ENCODE measurements around the gene CDH4.

Gene CDH4

DNA sequence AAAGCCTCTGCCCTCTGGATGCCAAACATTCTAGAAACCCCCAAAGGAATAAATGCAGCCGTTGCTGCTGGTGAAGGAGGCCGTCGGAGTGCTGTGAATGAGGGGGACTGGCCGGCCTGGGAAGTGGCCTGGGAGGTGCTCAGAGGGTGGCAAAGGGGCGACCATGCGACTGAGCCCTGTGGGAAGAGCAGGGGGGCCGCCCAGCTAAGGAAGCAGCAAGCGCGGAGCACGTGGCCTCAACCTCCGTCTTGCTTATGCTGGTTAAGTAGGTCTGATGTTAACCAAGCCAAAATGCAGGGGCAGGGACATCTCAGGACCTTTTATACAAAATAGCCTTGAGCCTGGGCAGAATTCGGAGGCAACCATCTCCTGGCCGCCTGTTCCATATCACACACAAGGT is 432.1 kb downstream of the CDH4 start:
- no peak for DNase-seq

DNA sequence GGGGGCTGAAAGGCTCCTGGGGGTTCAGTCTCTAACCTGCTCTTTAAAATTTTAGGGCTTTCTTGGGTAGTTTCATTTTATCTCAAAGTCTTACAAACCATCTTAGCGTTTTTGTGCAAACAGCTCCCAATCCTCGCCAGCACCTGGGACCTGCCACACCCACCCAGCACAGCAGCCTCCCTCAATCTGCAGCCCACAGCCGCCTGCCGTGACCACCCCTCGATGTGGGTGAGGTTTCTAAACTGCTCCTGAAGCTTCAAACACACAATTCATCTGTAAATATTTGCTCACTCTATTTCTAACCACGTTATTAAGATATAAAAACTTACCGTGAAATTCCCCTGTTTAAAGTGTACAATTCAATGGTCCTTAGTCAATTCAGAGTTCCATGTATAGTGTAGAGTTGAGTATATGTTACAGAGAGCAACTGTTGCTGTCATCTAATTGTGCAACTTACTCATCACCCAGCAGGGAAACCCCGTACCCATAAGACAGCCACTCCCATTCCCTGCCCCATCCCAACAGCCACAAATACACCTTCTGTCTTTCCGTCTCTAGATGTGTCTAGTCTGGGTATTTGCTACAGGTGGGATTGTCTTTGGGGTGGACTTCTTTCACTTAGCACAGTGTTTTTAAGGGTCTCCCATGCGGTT is 432.6 kb downstream of the CDH4 start:
- no peak for DNase-seq

DNA sequence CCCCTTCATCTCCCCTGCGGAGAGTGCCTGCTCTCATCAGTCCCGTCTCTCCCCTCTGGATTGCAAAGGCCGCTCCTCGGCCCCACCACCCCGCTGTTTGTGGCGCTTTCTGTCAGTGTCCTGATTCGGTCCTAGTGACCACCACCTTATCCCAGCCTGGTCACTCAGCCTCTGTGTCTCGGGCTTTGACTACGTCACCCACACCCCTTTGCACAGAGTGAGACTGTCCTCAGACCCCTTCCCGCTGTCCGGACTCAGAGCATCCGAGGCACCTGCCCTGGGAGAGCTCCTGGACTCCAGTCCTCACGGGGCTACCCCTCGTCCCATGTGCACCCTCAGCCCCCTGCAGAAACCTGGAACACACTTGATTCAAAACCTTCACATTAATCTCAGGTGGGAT is 433.4 kb downstream of the CDH4 start:
- no peak for DNase-seq

DNA sequence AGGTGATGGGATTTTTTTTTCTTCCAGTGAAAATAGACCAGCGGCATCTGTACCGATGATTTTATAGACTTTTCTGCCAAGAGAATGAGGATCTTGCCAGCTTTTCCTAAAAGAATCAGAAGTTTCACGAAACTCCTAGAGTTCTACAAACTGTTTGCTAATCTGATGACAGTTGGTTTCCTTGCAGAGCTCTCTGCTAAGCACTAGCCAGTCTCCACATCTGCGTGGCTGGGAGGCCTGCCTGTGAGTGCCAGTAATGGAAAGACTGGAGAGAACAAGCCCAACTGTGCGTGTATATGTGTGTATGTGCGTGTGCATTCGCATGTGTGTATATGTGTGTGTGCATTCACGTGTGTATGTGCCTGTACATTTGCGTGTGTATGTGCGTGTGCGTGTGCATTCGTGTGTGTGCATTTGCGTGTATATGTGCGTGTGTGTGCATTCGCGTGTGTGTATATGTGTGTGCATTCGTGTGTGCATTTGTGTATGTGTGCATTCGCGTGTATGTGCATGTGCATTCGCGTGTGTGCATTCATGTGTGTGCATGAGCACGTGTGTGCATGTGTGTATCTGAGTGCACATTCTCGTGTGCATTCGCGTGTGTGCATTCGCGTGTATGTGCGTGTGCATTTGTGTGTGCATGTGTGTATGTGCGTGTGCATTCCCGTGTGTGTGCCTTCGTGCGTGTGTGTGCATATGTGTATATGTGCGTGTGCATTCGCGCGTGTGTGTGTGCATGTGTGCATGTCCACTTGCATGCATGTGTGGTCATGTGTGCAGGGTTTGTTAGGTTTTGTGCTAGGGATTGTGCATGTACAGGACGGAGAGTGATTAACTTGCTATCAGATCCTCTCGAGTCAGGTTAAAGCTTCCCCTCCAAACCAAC is 434.2 kb downstream of the CDH4 start:
- no peak for DNase-seq

DNA sequence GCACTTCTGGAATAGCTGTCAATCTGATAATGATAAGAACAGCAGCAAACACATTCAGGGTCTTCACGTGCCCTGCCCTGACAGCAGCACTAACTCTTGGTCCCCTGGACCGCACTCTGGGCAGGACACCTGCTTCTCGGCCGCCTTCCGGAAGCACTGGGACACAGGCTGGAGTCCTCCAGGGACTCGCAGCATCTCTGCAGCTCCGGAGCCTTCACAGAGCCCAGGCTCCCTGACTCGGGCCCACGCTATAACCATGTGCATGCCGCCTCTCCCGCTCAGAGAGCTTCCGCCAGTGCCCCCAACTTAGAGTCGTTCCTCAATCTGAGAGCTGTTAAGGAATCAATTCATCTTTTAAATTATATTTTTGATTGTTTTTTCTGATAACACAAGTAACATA is 436.4 kb downstream of the CDH4 start:
- no peak for DNase-seq

DNA sequence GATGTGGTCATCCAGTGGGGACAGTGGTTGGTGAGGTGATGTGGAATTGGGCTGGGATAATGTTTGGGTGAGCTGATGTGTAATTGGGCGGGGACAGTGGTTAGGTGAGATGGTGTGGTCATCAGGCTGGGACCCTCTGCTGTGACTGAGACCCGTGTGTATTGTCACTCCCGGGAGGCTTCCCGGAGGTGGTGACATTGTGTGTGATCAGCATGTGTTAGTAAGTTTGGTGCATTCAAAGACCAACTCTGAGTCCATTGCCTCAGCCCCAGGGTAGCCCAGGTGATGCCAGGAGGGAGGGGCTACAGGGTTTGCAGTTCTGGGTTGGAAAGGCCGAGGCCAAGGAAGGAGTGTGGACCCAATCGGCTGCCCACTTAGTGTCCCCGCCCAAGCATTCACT is 438.1 kb downstream of the CDH4 start:
- no peak for DNase-seq

DNA sequence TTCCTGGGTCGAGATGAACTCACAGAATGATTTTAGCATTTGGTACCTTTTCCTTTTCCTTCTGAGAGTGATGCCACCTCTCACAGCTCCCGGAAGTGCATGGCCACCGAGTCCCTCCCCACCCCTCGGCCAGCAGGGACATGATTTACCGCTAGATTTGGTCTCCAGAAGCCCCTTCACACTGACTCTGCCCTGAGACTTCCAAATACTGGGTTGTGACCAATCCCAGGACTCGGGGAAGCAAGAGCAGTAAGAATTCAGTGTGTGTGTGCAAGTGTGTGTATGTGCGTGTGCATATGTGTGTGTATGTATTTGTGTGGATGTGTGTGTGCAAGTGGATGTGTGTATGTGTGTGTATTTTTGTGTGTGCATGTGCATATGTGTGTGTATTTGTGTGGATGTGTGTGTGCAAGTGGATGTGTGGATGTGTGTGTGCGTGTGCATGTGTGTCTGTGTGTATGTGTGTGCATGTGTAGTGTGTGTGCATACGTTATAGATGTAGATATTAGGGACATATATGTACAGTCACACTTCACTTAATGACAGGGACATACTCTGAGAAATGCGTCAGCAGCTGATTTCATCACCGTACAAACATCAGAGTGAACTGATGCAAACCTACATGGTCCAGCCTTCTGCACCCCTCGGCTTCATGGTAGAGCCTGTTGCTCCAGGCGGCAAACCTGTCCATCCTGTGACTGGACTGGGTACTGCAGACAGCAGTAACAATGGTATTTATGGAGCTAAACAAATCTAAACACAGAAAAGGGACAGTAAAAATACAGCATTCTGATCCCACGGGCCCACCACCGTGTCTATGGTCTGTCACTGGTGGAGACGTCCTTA is 439.2 kb downstream of the CDH4 start:
- DNase-seq: no peak

DNA sequence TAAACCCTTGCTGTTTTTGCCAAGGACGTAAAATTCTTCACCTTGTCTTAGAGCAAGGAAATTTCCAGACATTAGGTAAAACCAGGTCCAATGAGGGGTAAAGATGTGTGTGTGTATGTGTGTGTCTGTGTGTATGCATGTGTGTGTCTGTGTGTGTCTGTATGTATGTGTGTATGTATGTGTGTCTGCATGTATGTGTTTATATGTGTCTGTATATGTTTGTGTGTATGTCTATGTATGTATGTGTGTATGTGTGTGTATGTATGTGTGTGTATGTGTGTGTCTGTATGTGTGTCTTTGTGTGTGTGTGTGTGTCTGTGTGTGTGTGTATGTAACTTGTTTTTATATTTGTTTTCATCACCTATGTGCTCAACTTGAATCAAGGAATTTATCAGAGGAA is 439.9 kb downstream of the CDH4 start:
- no peak for DNase-seq

DNA sequence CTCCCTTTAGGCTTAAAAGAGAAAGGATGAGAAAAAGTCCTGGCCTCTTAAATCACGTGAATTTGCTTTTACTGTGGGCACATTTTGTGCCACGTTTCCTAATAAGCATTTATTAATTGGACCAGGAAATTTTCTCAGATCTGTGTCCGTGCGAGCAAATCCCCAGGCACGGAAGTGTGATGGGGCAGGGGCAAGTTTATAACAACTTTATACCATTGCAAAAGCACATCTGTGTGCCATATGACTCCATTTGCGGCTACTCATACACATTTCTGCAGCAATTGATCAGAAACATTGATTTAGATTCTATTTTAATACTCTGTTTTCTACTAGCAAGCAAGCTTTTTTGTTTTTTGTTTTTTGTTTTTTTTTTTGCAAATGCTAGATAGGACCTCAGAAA is 440.4 kb downstream of the CDH4 start:
- no peak for DNase-seq

DNA sequence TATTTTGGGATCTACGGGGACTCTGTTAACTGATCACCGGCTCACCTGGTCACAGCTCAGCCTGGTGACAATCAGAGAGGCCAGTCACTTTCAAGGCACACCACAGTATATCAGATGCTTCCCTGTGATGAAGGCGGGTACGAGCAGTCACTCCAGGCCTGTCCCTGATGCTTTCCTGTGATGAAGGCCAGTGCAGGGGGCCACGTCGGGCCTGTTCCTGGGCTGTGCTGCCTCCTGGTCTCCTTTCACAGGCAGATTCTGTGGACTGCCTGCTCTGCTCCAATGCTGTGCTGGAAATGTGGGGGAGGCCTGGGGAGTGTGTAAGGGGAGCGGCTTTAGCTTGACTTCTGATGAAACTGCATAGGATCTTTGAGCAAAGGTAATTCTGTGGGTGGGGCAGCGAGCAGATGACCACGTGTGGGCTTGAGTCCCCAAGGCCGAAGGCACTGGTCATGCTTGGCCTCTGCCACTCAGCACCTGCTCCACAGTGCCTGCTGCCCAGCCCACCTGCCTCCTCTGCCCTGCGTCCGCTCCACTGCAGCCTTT is 441.1 kb downstream of the CDH4 start:
- DNase-seq: no peak

DNA sequence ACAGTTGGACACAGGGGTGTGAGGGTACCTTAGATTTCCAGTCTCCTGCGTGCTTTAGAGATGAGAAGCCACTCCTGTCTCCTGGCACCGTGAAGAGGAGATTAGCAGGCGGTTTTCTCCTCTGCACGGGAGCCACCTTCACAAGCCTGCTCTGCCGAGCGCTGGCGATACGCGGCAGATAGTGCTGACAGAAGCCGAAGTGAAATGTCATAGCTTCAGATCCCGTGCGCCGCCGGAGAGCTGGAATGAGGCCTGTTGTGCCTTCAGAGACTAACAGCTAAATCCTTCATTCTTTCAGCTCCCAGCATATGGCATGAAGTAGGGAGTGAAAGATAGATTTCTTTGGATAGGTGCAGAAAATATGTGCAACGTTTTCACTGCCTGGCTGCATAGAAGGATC is 442.6 kb downstream of the CDH4 start:
- DNase-seq: no peak

DNA sequence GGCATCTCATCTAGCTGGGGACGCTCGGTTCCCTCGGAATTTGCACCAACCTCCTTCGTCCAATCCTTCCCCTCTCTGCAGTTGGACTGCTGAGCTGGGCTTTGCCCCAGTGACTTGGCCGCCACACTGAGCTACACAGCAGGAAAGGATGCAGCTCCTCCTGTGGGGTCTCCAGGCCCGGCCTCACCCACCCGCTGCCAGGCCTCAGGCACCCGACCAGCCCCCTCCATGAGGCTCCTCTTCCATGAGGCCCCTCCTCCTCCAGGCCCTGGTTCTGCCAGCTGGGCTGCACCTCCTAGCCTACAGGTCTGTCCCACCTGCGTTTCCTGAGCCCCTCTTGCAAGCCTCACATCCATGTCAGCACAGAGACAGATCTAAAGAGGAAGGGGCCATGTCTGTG is 443.7 kb downstream of the CDH4 start:
- DNase-seq: no peak

DNA sequence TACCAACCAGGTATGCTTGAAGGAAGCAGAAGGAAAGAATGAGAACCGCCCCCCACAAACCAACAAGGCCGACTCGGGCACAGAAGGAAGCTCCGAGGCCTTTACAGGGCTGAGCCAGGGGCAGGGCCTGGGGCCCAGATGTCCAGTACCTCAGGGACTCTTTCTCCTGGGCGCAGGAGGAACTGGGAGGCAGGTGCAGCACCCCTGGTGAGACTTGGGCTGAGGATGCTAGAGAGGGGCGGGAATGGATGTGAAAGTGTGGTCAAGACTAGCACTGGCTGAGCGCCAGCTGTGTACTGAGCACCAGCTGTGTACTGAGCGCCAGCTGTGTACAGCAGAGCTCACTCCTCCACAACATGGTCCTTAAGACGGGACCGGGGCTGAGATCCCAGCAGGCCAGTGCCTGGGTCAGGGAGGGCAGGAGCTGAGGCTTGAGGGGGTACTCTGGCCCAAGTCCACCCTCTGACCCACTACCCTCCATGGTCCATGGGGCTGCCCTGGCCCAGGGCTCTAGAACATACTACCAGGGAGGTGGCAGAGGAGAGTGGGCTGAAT is 444.2 kb downstream of the CDH4 start:
- DNase-seq: no peak

DNA sequence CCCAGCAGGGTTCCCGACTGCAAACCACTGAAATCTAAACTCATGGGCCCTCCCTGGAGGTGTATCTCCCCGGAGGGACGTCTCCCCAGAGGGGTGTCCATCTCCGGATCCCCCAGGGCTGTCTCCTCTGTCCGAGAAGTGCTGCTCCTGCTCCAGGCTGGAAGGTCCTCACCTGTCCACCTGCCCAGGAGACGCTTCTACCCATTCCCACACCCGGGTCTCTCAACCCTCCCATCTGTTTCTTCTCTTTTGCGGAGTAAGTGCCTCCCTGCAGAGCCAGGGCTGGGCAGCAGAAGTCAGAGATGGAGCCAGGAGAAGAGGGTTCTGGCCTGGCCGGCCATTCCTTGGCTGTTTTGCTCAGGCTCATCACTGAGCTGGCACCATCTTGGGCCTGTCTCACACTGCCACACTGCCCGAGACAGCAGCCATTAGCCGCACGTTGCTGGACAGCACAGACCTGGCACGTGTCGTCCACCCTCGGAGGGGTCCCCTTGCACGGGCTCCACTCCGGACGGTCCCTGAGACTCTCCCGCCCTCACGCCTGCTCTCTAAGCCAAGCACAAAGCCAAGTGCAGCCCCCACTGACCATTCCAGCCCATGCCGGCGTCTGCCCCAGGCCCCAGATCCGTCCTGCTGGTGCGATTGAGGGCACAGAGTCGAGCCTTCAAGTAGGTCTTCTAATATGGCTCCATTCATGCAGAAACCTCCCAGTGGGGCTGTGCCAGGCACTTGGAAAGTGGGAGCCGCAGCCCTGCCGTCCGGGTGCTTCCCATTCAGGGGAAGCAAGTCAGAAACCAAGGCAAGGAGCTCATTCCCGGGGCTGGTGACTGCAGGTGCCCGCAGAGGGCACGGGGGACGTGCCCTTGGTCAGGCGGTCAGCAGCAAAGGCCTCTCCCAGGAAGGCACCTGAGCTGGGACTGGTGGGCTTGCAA is 445.9 kb downstream of the CDH4 start:
- no peak for DNase-seq

DNA sequence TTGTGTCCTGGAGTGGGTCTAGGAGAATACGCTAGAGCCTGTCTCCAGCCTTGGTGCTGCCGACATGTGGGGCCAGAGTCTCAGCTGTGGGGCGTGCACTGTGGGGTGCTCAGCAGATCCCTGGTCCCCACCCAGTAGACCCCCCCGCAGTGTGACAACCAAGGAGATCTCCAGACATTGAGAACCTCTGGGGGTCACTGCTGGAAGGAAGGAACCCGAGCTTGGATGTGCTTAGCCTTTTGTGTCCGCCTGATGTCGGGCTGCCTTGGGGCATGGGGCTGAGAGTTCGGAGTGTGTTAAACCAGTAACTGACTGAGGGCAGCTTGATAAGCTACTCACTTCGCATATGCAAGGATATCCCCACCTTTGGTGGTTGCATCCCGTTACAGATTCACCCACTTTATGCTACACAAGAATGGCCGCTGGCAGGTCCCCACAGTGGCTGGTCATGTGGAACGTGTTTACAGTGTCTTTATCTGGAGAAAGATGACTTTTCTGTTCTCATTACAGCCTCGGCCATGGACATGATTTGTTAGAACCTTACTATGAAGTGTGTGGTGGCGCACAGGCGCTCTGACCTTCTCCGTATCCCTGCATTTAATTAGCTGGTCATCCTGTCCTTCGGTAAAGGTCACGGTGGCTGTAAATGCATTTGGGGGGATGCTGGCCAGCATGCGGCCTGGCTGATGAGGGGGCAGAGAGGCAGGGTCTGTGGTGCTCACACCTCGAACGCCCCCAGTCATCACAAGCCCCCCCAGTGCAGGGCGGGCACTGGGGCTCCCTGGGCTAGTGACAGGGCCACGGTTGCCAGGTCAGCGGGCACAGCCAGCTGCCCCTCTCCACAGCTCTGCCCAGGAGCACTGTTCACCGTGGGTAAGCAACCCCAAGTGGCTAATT is 446.8 kb downstream of the CDH4 start:
- no peak for DNase-seq

DNA sequence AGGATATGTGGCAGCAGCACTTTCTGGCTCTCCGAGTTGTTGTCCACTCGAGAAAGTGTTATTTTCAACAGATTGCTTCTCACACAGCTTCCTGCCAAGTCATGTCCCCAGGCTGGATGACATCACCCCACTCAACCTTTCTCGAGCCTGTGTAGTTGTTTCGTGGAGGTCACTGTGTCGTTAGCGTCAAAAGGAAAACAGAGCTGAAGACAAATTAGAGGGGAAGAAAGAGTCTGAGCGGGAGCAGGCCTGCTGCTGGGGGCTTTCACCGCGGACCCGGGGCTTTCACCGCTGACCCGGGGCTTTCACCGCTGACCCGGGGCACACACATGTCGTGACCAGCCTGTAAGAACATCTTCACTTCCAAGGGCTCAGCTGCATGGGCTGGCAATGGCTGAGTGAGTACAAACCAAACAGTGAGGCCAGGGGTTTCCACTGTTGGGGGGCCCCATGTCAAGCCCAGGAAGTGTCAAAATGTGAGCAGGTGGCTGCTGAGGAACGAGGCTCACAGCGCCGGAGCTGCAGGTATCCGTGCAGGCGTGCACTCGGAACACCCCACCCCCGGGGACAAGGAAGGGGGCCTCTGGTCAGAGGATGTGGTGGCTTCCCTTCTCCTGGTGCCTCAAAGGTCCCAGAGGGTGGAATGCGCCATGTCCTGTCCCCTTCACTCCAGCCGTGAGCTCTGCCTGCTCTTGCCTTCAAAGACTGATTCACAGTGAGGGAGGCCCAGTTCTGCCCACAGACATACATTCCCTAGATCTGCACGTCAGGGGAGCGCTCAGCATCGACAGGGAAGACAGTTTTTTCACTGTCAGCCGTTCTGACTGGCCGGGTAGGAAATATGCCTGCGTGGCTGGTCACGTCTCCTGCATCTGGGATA is 447.7 kb downstream of the CDH4 start:
- DNase-seq: no peak

DNA sequence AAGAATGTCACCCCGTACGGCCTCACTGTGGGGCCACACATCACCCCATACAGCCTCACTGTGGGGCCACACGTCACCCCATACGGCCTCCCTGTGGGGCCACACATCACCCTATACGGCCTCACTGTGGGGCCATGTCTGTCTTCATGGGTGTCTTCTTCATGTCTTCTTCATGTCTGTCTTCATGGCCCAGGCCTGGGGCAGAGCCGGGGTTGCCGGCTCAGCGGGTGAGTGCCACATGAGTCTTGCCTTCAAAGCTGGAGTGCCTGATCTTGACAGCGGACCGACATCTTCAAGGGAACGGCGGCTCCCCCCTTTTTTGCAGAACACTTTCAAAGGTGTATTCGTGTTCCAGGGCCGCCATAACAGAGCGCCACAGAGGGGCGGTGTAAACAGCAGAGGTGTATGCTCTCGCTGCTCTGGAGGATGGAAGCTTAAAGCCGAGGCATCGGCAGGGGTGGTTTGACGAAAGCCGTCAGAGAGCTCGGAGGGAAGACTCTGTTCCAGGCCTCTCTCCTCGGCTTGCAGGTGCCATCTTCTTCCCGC is 448.6 kb downstream of the CDH4 start:
- DNase-seq: no peak

DNA sequence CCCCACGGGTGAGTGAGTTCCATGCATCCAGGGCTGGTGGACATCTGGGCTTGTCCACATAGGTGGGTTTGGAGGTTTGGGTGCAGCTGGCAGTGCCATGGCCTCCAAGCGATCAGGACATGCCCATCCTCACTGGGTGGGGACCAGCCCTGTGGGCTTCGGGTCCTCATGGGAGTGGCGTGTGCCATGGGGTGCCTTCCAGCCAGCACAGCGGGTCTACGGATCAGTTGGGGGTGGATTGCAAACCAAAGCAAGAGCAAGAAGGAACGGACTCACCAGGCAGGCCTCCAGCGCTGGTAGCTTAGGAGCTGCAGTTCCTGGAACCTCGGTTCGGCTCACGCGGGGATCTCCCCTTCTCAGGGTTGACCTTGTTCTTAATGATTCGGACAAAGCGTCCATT is 449.3 kb downstream of the CDH4 start:
- no peak for DNase-seq

DNA sequence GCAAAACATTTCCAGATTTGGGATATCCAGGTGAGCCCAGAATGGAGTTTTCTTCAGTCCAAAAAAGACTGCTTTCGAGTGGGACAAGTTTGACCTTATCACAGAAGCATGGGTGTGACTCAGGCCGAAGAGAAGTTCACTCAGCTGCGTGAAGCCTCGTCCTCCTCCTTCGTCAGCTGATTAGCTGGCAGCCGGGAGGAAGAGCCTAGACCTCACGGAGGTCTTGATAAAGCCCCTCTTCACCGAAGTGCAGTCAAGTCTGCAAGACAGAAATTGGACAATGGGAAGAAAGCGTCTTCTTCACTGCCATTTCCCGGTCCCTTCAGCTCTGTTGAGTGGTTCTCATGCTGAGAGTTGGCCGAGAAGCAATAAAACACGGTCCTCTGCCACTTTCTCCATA is 449.7 kb downstream of the CDH4 start:
- DNase-seq: no peak
